ENCODE data around the gene PTPRU.

DNA sequence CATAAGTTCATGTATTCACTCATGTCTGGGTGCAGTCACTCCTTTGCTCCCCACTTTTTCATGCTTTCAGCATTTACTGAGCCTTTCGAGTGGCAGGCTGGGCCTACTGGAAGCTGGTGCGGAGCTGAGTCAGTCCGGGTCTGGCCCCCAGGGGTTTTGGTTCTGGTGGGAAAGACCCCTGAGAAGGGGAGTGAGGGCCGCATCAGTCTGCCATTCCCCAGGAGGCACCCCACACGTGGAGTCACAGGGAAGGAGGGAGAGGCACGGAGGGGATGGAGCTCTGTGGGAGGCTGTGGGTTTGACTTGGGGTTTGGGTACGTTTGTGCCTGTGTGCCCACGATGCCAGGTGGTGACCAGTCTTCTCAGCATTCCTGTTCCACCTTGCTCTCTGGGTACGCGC is 87.9 kb downstream of the PTPRU start:
- TF ChIP-seq, protein P1, sequence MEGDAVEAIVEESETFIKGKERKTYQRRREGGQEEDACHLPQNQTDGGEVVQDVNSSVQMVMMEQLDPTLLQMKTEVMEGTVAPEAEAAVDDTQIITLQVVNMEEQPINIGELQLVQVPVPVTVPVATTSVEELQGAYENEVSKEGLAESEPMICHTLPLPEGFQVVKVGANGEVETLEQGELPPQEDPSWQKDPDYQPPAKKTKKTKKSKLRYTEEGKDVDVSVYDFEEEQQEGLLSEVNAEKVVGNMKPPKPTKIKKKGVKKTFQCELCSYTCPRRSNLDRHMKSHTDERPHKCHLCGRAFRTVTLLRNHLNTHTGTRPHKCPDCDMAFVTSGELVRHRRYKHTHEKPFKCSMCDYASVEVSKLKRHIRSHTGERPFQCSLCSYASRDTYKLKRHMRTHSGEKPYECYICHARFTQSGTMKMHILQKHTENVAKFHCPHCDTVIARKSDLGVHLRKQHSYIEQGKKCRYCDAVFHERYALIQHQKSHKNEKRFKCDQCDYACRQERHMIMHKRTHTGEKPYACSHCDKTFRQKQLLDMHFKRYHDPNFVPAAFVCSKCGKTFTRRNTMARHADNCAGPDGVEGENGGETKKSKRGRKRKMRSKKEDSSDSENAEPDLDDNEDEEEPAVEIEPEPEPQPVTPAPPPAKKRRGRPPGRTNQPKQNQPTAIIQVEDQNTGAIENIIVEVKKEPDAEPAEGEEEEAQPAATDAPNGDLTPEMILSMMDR (IDR thresholded peaks at IDR 0.05), result no peak
- TF ChIP-seq POLR2A (IDR thresholded peaks at IDR 0.05), result no peak

Data from suprapubic skin (tissue), 3 donors.